Hindlimb muscle (tissue), 1 donor: Measurements from ENCODE around the gene GRIN3B. TPM values are rescaled to one million over a fixed set of nuclear protein-coding genes. Genes with fewer than 3 reads are reported as not detected.

Experiments used
- DNase-seq: peaks from one replicate; pipeline ENCODE4 v3.0.0-alpha.2; 2013
- polyA plus RNA-seq: library from polyadenylated mRNA; unstranded; fragments of 120-200 nt; gene quantifications from one replicate; pipeline ENCODE4 v1.2.1, GENCODE V29; 2013; ENCODE audit not compliant: insufficient read length

Gene GRIN3B
- polyA plus RNA-seq, 1 donor: 0.22 TPM

GRCh38 chr19:1007399-1008251, 7.4 kb downstream of the GRIN3B start:
- no peak for DNase-seq

GRCh38 chr19:1008268-1009040, 8.2 kb downstream of the GRIN3B start:
- no peak for DNase-seq

- no peak for DNase-seq
Observed at GRCh38 chr19:1009041-1009980, 9.1 kb downstream of the GRIN3B start.

DNA sequence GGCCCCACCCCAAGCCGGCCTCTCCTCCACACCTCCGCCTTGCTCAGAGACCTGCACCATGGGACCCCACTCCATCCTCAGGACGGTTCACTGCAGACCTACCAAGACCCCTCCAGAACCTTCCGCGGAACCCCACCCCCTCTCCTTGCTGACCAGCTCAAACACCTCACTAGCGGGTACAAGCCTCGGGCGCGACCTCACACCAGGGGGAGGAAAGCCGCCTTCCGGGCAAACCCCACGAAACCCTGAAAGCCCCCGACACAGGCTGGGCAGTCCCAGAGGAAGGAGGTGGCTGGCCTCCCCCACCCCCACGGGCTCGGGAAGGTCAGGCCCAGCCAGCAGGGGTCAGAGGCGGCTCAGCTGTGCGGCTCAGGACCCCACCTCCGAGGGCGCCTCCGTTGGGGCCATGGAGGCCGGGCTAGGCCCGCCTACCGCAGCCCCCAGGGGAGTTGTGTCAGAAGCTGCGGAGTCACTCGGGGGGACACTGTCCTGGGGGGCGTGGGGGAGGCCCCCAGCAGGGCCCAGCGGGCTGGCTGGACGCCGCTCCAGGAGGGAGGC, 9.8 kb downstream of the GRIN3B start:
- no peak for DNase-seq

DNA sequence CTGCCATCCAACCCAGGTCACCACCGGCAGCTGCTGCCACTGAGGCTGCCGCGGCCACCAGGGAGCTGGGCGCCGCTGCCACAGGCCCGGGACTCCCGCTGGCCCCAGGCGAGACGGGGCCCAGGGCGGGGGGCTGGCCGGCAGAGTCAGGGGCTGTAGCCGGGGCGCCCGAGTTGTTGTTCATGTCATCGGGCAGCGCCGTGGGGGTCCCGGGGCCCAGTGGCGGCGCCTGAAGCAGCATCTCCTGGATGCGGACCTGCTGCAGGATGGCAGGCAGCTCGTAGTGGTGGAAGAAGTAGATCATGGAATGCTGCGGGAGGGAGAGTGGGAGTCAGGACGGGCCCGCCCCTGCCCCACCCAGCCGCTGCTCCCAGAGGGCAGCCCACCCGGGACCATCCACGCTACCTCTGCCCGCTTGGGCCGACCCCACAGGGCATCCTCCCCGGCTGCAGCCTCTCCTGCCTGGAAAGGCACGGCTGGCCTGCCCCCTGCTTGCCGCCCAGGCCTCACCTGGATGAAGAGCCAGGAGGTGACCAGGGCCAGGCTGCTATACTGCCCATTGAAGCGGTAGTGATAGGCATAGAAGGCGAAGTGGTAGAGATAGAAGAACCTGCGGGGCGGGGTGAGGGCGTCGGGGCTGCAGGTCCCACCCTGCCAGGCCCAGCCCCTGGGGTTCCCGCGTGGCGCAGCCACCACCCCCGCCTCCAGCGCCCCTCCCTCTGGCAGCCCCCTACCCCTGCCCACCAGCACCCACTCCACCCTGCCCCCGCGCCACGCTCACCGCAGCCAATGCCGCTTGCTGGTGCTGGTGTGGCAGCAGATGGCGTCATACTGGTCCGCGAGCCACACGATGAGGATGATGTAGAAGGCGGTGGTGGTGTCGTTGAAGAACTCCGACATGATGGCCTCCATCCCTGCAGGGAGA, 10.6 kb downstream of the GRIN3B start:
- DNase-seq: no peak

GRCh38 chr19:1011831-1012333, 11.7 kb downstream of the GRIN3B start:
- DNase-seq: no peak

GRCh38 chr19:1012334-1012733, 12.1 kb downstream of the GRIN3B start:
- no peak for DNase-seq

DNA sequence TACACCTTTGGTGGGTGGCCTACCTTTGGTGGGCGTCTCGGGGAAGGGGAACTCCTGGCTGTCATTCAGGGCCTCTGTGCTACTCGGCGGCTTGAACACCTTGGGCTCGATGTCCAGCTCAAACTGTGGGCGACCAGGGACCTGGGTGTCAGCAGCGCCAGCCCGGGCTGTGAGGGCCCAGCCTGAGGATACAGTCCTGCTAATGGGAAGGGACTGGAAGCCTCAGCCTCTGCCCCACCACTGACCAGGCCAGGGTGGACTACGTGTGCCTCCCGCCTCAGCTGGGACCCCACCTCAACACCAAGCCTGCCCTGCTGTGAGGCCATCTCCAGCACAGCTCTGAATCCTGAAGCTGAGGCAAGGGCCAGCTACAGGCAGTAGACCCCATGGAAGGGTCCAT, 13.0 kb downstream of the GRIN3B start:
- DNase-seq: no peak

DNA sequence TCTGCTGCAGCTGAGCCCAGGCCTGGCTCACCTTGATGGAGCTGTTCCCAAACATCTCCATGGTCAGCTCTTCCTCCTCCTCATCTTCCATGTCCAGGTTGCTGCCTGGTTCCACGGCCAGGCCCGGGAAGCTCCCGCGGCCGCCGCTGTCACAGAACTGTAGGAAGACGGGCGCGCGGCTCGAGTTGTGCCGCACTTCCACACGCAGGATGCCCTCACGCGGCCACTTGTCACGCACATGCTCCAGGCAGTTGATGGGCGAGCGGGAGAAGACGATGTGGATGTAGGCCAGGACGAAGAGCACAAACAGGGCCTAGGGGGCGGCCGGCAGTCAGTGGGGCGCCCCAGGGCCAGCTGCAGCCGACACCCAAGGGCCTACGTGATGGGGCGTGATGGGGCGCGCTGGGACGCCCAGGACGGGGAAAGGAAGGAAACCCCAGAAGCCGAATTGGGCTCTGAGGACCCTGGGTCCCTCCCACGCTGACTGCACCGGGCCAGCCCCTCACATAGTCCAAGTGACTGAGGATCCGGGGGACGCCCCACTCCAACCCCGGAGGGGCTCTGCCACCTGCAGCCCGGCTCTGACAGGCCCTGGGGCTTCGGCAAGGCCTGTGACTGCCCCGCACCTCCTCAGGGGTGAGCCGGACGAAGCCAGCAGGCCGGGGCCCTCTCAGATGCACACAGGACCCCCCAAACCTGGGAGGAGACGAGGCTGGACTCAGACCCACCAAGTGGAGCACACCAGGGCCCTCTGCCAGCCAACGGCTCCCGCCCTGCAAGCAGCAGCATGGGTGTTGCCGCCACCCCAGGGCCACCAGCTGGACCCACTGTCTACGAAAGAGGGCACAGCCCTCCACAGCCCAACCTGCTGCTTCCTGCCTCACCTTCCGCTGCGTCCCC, 14.2 kb downstream of the GRIN3B start:
- DNase-seq: no peak

- DNase-seq: no peak
Observed at GRCh38 chr19:1015061-1015781, 15.0 kb downstream of the GRIN3B start.

- no peak for DNase-seq
Observed at GRCh38 chr19:1015782-1016646, 15.8 kb downstream of the GRIN3B start.

DNA sequence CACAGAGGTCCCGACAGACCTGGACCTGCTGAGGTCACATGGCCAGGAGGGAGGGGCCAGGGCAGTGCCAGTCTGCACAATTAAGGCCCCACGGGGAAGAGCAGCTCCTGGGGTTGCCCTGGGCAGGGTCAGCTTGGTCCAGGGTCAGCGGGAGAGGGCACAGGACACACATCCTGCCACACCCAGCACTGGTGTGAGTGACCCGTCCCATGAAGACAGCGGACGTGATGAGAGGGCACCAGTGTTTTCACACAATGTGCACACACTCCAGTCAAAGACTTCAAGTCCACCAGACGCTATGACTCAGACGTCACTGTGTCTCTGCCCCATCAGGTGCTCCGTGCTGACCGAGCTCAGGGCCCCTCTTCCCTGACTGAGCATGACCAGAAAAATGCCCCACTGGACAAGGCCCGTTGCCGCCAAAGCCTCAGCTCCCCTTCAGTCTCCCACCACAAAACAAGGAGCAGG, 16.5 kb downstream of the GRIN3B start:
- no peak for DNase-seq

DNA sequence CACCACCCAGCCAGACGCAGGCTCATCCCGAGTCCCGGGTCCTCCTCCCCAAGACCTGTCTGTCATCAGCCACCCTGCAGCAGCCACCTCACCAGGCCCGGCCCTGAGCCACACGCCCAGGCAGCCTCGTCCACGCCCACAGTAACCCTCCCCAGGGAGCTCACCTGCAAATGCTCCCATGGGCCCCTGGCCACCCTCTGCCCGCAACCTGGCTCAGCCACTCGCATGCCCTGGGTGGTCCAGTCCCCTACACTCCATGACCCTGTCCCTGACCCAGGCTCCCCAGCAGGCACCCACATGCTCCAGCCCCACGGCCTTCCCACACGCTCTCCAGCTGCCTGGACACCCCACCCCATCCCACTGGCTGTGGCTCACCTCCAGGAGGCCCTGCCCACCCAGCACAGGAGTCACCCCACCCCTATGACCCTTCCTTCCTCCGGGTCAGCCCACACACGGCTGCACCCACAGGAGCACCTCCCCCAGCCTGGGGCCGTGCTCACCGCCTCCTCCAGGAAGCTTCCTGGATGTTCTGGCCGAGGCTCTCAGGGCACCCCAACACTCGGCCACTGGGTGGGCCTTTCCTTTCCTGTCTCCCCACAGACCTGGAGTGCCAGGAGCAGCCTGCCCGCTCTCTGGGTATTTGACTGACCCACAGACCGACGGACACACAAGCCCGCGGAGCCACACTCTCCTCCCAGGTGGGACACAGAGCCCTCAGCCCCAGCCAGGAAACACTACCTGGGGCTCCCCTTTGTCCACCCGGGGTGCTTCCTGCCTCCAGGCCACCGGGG, 17.1 kb downstream of the GRIN3B start:
- DNase-seq: no peak

GRCh38 chr19:1017906-1018305, 17.7 kb downstream of the GRIN3B start:
- no peak for DNase-seq

GRCh38 chr19:1018393-1018792, 18.2 kb downstream of the GRIN3B start:
- no peak for DNase-seq

GRCh38 chr19:1018932-1019615, 18.9 kb downstream of the GRIN3B start:
- no peak for DNase-seq

GRCh38 chr19:1019616-1019961, 19.4 kb downstream of the GRIN3B start:
- DNase-seq: no peak
